NCI-H2171 treated with DMSO at 0.1 percent for 48 hours (cell line): Measurements from ENCODE around the gene VAV2.

Experiments
- DNase-seq: peaks from one replicate; lab custom pipeline; 2025; lab: John Stamatoyannopoulos, UW

Gene VAV2

DNA sequence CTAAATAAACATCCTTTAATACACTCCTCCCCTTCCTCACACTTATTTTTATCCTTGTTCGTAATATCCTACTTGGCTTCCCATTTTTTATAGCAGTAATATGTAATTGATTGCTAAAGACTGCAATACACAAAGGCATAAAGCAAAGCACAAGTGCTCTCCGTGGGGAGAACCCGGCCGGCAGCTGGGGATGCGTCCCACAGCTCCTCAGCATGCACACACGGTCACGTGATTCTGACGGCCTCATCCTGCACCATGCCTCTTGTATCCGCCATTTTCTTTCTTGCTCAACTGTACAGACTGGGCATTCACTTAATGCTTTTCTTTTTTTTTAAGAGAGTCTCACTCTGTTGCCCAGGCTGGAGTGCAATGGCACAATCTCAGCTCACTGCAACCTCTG is 36.0 kb upstream of the VAV2 start:
- DNase-seq: peak; percentile 74

DNA sequence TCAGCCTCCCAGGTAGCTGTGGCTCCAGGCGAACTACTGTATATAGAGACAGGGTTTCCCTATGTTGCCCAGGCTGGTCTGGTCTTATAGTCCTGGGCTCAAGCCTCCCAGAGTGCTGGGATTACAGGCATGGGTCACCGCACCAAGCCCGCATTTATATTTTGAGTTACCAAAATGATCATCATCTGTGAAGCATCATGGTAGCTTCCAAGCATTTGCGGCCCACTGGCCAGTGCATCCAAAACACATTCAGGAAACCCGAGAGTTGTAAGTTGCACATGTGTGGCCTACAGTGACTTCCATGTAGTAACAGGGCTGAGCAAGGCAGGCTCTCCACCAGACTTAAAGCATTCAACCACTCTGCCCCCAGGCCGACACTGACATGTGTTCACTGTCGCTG is 35.4 kb upstream of the VAV2 start:
- no peak for DNase-seq

DNA sequence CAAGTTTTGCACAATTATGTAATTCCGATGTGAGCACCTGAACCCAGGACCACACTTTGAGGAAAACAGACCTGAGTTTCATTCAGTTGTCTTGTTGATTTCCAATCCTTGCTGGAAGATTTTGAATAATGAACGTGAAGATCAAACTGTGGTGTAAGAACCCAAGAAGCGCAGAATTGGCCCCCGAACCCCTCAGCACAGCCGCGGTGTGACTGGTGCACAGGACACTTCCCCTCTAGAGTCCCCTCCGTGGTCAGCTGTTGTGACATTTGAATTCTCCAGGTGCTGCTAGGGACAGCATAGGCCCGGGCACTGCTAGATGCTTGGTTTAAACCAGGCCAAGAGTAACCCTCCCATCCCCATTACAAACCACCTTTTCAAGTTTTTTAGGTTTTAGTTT is 34.9 kb upstream of the VAV2 start:
- no peak for DNase-seq

DNA sequence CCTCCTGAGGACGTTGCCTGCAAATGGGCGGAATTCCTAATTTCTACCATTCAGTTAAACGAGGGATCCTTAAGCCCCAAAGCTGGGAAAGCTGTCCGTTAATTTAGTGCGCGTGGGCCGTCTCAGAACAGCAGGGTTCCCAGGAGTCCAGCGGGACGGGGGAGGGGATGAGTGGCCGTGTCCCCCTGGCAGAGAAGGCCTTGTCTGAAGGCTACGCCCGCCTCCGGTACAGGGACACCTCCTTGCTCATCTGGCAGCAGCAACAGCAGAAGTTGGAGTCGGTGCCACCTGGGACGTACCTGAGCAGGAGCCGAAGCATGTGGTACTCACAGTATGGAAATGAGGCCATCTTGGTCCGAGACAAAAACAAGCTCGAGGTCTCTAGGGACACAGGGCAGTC is 34.5 kb upstream of the VAV2 start:
- no peak for DNase-seq

DNA sequence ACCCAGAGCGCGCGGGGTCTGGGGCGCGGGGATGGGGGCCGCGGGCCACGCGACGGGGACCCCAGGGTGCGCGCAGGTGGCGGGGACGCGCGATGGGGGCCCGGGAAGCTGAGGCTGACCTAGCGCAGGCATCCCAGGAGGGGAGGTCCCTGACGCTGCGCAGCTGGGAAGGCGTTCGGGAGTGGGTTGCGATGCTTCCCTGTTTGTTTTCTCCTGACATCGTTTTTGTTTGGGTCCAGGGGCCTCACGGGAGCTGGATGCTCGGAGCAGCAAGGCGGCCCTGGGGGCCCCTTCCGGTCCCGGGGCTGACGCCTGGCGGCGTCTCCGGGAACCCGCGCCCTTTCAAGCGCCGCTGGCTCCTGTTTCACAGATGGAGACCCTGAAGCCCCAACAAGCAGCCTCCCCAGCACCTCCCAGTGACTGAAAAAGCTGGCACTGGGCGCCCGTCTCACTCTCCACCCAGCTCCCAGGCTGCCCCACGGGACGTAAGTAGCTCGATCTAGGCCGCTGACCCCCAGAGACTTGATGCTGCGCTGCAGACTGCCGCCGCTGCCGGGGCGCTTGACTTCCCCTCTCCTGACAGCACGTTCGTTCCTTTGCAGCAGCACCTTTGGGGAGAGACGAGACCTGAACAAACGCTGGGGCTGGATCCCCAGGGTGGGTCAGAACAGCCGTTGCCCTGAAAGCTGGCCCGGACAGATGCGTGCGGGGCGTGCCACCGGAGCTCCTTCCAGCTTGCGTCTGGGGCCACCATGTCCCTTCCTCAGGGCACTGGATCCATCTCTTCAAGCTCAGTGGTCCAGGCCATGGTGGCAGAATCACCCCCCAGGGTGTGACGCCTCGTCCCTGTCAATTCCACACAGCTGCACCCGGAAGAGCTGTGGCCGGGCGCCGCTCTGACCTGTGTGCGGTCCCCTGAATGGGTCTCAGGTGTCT is 33.8 kb upstream of the VAV2 start:
- peak; percentile 77 for DNase-seq

DNA sequence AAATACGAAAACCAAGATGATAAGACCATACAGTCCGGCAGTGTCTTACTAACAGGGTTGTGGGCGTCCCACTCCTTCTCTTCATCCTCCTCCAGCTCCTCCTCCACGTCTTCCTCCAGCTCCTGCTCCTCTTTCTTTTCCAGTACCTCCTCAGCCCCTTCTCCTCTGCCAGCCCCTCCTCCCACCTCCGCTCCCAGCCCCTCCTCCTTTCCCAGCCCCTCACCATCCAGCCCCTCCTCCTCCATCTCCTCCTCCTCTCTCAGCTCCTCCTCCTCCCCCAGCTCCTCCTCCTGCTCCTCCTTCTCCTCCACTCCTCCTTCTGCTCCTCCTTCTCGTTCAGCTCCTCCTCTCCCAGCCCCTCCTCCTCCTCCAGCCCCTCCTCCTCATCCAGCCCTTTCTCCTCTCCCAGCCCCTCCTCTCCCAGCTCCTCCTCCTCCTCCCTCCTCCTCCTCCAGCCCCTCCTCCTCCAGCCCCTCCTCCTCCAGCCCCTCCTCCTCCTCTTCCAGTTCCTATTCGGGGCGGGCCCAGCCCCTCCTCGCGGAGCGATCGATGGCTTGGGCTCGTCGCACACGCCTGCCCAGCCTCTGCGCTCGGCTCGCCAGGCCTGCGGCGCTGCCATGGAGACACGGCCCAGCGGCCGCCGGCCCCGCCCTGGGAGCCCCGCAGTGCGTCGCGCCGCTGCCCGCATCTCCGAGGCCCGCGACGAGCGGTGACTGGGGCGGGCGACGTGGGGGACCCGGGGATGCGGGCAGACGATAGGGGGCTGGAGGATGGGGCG is 32.9 kb upstream of the VAV2 start, which contains the start of gene BRD3OS:
Gene BRD3OS, plus strand, starts transcription at position 654 of the 778 bp plus-strand sequence. CDS start 1,267 bp downstream, outside the sequence.
- peak; percentile 99 for DNase-seq

DNA sequence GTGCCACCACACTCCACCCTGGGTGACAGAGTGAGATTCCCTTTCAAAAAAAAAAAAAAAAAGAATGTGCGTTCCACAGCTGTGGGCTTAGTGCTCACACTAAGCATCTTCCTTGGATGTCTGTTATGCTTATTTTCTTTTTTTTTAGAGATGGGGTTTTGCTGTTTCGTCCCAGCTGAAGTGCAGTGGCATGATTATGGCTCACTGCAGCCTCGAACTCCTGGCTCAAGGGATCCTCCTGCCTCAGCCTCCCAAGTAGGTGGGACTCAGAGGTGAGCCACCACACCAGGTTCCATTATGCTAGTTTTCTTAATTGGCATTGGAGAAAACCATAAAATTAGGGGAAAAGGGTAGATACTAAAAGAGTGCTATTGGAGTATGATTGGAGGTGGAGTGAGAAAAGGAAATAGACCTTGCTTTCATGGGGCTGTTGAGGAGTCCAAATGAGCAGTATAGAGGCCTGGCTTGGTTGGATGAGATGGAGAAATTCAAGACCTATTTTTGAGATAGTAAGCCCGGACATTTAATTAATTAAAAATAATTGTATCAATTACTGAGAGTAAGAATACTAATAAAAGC is 32.2 kb upstream of the VAV2 start:
- no peak for DNase-seq

DNA sequence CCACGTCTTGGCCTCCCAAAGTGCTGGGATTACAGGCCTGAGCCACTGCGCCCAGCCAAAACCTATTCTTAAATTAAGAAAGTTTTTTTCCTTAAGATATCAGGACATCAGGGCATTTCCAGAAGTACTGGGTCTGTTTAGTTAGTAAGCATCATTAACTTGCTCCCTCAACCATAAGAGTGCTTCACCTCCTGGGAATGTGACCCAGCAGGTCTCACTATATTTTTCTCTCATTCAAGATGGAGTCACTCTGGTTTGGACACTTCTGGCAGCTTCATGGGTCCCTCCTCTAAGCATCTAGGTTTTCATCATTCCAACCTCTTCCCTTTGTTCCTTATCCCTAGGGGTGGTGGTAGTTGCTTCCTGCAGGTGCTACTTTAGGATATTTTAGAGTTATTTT is 22.8 kb upstream of the VAV2 start:
- DNase-seq: no peak

DNA sequence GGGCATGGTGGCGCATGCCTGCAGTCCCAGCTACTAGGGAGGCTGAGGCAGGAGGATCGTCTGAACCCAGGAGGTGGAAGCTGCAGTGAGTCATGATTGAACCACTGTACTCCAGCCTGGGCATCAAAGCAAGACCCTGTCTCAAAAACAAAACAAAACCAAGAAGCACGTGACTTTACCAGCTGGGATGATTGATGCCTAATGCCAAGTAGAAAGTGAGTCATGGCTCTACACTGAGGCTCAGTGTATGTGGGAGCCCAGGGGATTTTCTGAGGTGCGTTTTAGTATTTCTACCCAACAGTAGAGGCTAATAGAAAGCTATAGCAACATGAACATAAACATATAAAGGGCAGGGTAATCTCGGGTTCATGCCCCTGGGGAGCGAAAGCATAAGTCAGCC is 19.3 kb upstream of the VAV2 start:
- DNase-seq: no peak

DNA sequence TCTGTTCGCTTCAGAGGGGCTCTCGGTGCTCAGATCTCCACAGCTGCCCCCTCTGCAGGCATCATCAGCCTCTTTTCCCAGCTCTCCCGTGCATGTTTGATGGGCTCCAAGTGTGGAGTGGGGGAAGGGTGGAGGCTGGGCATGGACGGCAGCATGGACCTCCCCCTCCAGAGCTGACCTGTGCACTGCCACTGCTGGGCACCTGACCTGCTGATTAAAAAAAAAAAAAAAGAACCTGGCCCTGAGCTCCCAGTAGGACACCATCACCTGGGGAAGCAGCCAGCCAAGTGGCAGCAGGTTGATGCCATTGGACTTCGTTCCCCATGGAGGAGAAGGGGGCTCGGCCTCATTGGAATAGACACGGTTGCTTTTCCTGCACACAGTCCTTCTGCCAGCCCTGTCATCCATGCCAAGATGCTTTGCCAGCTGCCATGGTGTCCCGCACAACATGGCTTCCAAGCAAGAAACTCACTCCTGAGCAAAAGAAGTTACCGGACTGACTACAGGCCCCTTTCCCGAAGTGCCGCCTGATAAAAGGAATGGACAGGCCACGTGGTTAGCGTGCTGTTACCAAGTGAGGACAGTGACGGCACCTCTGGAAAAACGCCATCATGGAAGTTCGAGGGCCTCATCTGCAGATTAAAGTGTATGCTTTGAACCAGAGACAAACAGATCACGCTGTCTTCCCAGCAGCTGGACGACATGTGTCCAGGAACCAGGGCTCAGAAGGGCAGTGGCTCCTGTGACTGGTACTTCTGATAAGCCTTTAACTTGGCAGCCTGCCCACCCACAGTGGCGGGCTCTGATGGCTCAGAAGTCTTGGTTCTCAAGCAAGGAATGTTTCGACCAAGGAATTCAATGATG is 18.4 kb upstream of the VAV2 start:
- DNase-seq: no peak

DNA sequence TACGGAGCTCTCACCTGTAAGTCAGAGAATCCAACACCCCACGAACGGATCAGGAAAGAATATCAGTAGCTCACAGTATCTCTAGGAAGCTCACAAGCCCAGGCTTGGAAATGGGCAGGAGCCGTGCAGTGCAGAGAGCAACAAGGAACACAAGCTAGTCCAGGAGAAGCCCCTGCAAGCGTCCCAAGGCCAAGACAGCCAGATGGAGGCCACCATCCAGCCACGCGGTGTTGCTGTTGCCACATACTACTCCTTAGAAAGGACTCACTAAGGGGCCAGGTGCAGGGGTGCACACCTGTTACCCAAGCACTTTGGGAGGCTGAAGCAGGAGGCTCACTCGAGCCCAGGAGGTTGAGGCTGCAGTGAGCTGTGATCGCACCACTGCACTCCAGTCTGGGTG is 15.4 kb upstream of the VAV2 start:
- no peak for DNase-seq

DNA sequence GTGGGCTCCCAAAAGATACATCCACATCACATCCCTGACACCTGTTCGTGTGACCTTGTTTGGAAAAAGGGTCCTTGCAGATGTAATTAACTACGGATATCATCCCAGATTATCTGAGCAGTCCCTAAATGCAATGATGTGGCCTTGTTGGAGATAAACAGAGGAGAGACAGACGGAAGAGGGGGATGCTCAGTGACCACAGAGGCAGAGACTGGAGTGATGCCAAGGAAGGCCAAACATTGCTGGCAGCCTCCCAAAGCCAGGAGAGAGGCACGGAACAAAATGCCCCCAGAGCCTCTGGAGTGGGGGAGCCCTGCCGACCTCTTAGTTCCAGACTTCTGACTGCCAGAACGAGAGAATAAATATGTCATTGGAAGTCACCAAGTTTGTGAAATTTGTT is 15.0 kb upstream of the VAV2 start:
- no peak for DNase-seq

DNA sequence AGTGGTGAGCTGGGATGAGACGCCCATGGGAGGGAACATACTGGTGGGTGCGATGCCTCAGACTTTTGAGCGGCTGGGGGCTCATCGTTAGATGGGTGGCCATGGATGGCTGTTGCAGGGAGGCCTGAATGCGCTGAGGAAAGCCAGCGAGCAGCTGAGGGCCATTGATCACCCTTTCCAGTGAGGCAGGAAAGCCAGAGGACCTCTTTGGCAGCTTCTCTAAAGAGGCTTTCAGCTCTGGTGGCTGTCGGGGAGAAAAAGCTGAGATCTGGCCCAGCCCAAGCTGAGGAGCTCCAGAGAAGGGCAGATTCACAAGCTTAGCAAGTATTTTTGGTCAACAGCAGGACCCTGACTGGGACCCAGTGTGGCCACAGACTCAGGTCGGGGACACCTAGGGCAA is 13.3 kb upstream of the VAV2 start:
- no peak for DNase-seq

DNA sequence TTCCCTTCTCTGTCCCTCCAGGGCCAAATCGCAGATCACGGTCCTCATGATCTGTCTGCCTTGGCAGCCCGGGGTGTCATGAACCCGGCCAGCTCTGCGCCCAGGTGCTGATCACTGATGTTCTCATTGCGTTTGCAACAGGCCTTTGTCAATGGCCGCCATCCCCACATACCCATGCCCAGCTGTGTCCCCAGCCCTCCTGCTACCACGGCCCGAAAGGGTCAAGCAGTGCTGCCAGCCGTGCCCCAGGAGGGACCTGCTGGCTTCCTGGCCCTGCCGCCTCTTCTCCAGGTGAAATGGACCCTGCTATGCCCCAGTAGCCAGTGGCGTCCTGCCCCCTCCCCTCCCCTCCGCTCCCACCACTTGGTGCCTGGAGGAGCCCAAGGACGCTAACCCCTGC is 12.8 kb upstream of the VAV2 start:
- no peak for DNase-seq

DNA sequence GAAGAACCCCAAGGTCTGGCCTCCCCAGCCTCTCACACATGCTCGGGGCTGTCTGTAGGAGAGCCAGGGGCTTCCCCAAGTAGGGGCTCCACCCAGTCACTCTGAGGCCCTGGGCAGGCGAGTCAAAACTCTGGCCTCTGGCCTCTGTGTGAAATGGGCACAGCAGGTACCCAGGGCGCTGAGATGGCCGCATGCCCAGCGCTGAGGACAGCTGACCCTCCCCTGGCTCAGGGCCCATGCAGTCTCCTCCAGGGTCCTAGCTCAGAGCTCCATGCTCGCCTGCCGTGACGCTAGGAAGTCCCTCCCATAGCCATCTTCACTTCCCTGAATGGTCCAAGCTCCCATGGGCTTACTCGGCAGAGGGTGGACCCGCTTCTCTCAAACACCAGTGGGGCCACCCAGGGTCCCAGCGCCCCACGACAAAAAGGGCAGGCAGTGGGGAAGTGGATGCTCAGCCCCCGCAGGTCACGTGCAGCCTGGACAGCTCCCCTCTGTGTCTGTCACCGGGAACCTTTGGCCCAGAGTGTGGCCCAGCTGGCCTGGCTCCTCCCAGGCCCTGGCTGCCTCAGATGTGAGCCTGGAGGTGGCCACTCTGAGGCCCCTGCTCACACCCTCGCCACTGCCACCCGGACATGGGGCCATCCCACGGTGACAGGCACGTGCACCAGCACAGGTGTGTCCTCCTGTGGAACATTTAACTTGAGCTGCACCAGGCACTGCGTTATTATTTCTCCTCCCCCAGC is 12.2 kb upstream of the VAV2 start:
- no peak for DNase-seq

DNA sequence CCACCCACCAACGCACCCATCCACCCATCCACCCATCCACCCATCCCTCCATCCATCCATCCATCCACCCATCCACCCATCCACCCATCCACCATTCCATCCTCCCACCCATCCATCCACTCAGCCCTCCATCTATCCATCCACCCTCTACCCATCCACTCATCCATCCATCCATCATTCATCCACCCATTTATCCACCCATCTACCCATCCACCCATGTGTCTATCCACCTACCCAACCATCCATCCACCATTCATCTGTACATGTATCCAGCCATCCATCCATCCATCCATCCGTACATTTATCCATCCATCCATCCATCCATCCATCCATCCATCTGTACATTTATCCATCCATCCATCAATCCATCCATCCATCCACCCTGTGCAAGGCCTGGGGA is 11.1 kb upstream of the VAV2 start:
- no peak for DNase-seq

DNA sequence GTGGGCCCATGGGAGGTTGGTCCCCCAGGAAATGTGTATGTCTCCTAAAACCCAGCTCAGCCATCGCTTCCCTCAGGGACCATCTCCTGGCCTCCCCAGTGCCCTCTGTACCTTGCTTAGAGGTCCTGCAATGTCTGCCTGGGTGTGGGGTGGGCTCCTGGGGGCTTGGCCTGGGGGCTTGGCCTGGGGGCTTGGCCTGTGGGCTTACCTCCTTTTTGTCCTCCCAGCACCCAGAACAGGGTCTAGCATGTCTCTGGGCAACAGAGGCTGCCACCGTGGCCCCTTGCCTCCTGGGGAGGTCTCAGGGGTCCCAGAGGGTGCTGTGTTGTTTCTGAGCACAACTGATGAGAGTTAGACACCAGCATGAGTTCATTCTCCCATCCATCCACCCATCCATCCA is 10.7 kb upstream of the VAV2 start:
- DNase-seq: no peak

DNA sequence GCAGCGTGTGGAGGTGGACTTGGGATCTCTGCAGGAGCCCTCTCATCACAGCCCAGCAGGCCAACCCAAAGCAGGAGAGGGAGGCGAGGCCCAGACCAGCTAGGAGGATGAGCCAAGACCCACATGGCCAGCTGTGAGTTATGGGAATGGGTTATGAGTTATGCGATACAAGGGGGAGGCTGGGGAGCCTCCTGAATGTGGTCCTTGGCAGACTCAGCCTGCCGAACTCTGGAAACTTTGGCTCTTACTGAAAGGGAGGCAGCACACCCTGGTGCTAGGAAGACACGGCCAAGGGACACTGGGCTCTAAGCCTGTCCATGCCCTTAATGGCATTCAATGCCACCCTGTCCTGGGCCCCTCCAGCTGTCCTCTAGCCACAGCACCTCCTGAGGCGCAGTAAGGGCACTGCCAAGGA is 7.7 kb upstream of the VAV2 start:
- no peak for DNase-seq

DNA sequence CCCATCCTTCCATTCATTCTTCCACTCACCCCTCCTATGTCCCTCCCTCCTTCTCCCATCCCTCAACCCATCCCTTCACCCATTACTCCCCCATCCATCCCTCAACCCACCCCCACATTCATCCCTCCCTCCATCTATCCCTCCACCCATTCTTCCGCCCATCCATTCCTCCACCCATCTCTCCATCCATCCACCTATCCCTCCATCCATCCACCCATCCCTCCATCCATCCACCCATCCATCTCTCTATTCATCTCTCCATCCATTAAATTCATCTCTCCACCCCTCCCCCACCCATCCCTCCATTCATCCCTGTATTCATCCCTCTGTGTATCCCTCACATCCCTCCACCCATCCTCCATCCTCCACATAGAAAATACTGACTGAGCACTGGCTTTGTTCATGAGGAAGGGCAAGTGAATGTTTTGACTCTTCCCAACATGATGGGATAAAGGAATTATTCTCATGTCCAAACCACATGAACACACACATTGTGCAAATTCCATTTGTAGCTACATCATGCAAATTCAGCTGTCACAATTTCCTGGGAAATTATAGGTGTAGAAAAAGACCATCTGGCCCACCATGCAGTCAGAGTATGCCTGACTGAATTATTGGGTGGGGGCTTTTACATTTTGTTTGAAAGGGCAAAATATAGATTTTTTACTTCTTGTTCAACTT is 6.9 kb upstream of the VAV2 start:
- DNase-seq: no peak

DNA sequence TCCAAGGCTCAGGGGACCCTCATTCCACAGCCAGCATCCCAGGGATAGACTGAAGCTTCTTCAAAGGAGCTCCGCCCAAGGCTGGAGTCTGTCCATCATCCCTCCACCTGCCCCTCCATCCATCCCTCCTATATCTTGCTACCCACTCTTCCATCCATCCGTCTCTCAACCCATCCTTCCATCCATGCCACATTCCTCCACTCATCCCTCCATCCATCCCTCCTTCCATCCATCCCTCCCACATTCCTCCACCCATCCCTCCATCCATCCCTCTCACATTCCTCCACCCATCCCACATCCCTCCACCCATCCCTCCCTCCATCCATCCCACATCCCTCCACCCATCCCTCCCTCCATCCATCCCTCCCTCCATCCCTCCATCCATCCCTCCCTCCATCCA is 5.5 kb upstream of the VAV2 start:
- DNase-seq: no peak
